HFF-Myc (cell line): ENCODE data around the gene CDK6.

ENCODE experiments used
- DNase-seq: peaks from one replicate; pipeline ENCODE4 v3.0.0-alpha.2; 2011; ENCODE audit warnings: low read depth; ENCODE audit errors: extremely low read depth
- H3K4me3 ChIP-seq: replicated peaks from 2 replicates; pipeline ENCODE4 v1.5.1; 2011; ENCODE audit warnings: low read depth, mild to moderate bottlenecking, control low read depth, low read length
- TF ChIP-seq, protein P1 (sequence below): IDR thresholded peaks from 2 replicates; pipeline ENCODE4 v1.5.1; 2012; ENCODE audit warnings: mild to moderate bottlenecking, low read depth, low read length, control low read depth; ENCODE audit errors: missing control alignments

Gene CDK6

DNA sequence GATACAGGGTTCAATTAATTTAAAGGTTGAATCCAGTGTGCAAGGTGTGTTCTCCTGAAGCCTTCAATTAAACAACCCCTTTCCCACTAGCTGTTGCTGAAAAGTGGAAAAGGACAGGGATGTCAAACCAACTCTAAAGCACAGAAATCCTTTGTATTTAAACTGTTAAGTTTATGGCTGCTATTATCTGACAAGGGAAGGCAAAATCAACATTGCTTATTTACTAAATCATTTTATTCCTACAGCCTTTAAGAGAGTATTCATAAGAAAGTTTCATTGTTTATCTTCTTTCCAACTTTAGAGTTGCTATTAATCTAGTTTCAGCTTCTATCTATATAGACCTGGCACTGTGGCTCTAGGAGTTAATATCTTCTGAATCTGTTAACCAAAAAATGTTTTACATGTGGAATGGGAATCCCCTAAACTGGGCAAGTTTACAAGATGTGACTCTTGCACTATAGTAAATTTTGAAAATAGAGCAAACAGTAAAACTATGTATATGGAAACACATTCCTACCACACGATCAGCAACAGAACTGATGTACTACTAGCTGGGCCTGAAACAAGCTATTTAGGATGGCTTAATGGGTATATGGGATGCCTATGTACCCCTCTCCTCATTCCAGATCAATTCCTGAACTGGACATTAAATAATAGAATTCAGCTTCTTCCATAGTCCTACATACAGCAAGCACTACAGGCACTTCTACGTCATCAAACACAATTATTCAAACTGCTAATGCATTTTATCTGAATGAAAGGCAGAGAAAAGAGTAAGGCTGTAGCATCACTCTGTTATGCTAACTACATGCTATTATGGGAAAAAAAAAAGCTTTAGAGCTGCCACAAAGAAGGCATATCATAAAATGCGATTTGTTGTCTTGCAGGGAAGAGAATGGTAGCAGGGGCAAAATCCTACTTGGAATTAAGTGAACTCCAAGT lies 52.8 kb downstream of the CDK6 start:
- TF ChIP-seq, protein P1, sequence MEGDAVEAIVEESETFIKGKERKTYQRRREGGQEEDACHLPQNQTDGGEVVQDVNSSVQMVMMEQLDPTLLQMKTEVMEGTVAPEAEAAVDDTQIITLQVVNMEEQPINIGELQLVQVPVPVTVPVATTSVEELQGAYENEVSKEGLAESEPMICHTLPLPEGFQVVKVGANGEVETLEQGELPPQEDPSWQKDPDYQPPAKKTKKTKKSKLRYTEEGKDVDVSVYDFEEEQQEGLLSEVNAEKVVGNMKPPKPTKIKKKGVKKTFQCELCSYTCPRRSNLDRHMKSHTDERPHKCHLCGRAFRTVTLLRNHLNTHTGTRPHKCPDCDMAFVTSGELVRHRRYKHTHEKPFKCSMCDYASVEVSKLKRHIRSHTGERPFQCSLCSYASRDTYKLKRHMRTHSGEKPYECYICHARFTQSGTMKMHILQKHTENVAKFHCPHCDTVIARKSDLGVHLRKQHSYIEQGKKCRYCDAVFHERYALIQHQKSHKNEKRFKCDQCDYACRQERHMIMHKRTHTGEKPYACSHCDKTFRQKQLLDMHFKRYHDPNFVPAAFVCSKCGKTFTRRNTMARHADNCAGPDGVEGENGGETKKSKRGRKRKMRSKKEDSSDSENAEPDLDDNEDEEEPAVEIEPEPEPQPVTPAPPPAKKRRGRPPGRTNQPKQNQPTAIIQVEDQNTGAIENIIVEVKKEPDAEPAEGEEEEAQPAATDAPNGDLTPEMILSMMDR: no peak

DNA sequence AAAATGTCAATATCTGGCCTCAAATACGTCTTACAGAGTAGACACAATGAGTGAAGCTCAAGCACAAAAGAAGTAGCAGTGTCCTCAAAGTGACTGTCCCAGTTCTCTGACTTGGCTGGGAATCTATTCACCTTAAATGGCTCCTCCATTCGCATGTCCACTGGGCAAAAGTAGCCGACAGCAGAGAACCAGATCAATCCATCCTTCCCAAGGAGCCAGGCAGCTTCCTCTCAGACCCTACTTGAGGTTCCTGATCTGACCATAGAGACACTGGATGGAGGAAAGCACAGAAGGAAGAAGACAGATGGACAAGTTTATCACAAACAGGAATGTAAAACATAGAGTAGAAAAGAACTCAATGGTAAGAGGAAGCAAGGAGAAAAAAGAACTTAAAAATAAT lies 53.5 kb downstream of the CDK6 start:
- no peak for DNase-seq
- no peak overlapping the region for H3K4me3 ChIP-seq
- TF ChIP-seq, protein P1: no peak

More for the DNA sequence above, 52.8 kb downstream of the CDK6 start:
- H3K4me3 ChIP-seq: no peak overlapping the region
- no peak for DNase-seq

DNA sequence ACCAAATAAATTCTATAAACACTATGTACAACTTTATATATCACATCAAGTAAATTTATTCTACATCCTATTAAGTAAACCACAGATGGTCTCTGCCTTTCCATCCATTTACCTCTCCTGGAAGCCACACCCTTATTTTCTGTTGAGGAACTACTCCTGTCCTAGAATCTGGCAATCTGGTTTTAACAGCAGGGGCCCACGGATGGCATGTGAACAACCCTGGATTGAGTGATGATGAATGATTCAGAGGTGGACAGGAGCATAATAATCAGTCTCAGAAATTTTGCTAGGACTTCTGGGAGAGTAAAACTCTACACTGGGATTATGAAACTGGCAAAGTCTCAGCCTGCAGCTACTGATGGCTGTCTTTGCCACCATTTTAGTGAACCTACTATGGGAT lies 54.1 kb downstream of the CDK6 start:
- H3K4me3 ChIP-seq: no peak overlapping the region
- TF ChIP-seq, protein P1: no peak
- no peak for DNase-seq

DNA sequence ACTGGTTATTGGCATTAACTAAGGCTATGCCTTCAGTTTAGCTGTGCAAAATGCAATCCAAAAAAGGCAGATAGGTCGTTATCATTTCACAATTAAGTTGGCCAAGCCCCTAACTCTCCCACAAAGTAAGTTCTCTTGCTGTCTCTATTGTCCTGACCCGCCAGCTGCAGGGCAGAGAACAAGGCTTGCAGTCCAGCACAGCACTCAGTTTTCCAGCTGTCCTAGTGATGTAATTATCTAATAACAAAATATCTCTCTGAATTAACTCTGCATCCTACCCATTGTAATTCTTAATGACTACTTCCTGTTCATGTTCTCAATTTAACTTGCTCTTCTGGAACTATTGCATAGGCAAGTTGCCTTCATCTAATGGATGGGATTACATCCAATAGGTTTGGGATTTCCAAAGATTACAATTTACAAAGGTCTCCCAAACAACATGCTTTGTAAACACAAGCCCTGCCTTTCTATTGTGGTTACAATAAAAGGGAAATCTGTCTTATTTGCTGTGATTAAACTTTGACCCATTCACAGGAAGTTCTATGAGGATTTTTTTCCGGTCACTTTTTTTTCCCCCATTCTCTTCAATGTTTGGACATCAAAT lies 55.2 kb downstream of the CDK6 start:
- TF ChIP-seq, protein P1: no peak
- H3K4me3 ChIP-seq: no peak overlapping the region
- no peak for DNase-seq

DNA sequence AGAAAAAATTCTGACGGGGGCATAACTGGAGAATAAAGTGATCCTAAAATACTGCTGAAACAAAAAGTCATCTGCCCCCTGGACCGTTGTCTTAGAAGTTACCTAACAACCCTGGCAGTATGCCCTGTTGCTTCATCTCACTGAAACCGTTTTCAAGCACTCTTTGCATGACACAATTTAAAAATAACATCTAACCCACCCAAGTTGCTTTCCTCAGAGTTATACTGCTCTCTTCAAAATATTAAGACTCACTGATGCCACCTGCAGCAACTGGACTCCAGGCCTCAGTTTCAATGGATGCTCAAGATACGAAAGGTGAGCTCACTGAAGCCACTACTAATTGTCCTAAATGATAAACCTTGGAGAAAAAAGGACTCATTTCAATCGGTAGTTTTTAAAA lies 57.4 kb downstream of the CDK6 start:
- DNase-seq: no peak

DNA sequence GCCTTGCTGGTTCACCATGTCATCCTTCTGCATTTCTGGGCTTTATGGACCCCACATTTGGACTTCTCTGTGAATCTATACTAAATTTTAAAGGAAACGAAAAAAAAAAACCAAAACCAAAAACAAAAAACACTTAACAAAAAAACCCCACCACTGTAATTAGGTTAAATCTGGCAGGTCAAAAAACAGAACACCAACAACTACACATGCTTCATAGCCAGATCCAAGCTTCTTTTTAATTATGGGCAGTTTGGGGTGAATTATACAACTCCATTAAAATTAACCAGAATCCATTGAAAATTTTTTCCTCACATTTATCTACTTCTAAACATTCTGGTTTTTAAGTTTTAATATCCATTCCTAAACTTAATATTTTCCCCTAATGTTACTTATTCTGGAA lies 58.4 kb downstream of the CDK6 start:
- TF ChIP-seq, protein P1: no peak
- no peak for DNase-seq
- no peak overlapping the region for H3K4me3 ChIP-seq

More for the DNA sequence above, 57.4 kb downstream of the CDK6 start:
- TF ChIP-seq, protein P1: no peak
- H3K4me3 ChIP-seq: no peak overlapping the region
